Muscle layer of duodenum (tissue), 2 donors: ENCODE results near the gene CDK19.

Experiments
- H3K27ac ChIP-seq: one replicate; pipeline ENCODE4 v1.7.0; 2013; ENCODE audit warnings: mild to moderate bottlenecking, low read length
- H3K27me3 ChIP-seq: one replicate; pipeline ENCODE4 v1.7.0; 2013; ENCODE audit warnings: low read depth, mild to moderate bottlenecking, control low read depth, low read length
- H3K36me3 ChIP-seq, 2 donors: one replicate each; pipeline ENCODE4 v1.7.0; 2013; ENCODE audit warnings: low read length in 2 of 2, control low read depth in 1 of 2, mild to moderate bottlenecking in 1 of 2; ENCODE audit not compliant: insufficient read depth in 2 of 2, control insufficient read depth in 1 of 2
- H3K4me1 ChIP-seq, 2 donors: one replicate each; pipeline ENCODE4 v1.7.0; 2013; ENCODE audit warnings: low read length in 2 of 2, mild to moderate bottlenecking in 2 of 2, control low read depth in 1 of 2, moderate library complexity in 1 of 2; ENCODE audit not compliant: insufficient read depth in 2 of 2, control insufficient read depth in 1 of 2
- H3K4me3 ChIP-seq, 2 donors: one replicate each; pipeline ENCODE4 v1.7.0; 2013; ENCODE audit warnings: low read length in 2 of 2, low read depth in 1 of 2, mild to moderate bottlenecking in 1 of 2
- H3K9me3 ChIP-seq, 2 donors: one replicate each; pipeline ENCODE4 v1.7.0; 2013; ENCODE audit warnings: low read length in 2 of 2, control low read depth in 1 of 2, mild to moderate bottlenecking in 1 of 2; ENCODE audit not compliant: control insufficient read depth in 1 of 2
- donor health status: healthy.

The CDK19 gene

DNA sequence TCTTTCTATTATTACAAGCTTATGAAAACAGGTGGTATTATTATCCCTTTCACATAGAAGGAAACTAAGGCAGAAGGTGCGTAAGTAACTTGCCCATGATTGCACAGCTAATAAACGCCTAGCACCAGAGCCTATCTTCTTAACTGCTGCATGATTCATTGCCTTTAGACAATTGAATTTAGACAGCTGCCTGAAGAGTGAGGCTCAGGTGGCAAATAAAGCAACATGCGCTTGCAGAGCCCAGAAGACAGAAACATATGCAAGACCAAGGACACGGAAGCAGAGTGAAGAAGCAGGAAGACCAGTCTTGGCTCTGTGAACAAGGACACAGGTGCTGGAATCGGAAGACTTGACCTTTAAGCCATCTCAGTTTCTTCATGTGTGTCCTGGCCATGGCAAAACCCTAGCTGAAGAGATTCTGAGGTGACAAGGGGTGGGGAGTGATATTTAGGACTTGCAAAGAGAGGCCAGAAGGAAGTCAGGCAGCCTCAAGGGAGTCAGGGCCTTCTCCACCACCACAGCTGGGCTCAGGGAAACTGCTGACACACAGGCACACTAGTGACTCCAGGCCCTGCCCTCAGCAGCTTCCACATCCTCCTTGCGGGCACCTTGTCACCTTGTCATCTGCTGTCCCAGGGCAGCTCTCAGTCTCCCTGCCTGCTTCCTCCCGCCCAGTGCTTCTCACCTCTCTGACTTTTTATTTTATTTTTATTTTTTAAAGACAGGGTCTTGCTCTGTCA lies 247.1 kb downstream of the CDK19 start:
- H3K27ac ChIP-seq: no peak overlapping the region
- H3K4me3 ChIP-seq: no peak overlapping the region
- no peaks in the 10 kb centered on the region for H3K9me3 ChIP-seq
- H3K4me1 ChIP-seq: no peaks in the 10 kb centered on the region
- H3K36me3 ChIP-seq: no peaks in the 10 kb centered on the region
- no peaks in the 10 kb centered on the region for H3K27me3 ChIP-seq

DNA sequence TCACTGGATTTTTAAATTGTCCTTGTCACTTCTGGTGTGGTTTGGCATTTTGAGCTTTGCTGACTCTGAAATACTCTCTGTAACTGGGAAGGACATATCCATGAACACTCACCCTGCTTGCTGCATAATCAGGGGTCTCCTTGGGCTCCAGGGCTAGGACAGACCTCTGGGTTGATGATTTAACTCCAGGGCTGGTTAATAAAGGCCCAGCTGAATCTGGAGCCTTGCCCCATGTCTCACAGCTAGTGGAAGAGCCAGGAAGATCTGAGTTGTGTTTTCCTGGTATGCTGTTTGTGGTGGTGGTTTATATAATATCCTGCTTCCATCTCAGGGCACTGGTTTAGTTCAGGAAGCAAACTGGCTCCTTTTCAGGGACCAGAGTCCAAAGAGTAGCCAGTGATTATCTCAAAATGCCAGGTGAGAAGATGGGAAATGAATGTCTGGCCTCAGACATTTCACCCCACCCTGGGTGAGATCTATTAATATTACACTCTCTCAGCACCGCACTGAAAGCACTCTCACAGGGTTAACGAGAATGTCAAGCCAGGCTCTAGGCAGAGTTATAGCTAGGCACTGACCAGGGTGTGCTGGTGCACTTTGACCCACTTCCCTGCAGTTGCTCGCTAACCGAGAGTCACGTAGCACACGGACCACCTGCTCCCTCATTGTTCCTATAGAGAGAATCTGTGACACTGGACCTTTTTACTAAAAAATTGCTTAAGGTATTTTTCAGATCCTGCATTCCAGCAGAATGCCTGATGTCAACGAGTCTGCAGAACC lies 248.7 kb downstream of the CDK19 start:
- Histone ChIP-seq H3K9me3 (no peaks in the 10 kb centered on the region), H3K27ac (peak overlapping the region; percentile 31), H3K4me3 (no peak overlapping the region), H3K36me3 (no peaks in the 10 kb centered on the region), H3K4me1 (no peaks in the 10 kb centered on the region), H3K27me3 (no peaks in the 10 kb centered on the region)

DNA sequence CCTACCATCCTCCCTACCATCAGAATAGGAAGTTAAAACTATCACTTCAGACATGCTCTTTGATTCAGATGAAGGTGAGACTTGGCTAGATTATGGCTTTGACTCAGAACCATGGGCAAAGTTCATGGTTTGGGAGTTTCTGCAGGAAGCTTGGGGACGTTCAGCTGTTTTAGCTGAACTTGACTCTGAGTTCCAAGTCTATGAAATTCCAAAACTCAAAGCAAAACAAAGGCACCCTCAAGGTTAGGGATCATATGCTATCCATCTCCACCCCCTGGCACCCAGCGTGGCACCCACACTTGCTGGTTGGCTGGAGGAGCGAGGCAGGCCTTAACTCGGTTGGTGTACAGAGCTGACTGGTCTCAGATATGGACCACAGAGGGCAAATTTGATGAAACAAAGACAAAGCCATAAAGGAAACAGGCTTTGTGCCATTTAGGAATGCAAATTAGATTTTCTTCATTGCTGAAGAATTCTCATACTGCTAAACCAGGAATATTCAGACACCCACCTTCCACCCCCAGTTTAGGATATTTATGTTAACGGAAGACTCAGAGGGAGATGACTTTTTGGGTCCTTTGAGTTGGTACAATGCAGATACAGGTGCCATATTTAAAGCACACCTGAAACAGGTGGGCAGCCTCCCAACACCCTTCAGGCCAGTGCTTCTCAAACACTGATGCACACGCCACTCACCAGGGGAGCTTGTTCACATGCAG lies 250.4 kb downstream of the CDK19 start:
- Histone ChIP-seq H3K27me3 (no peaks in the 10 kb centered on the region), H3K4me3 (no peak overlapping the region), H3K27ac (no peak overlapping the region), H3K4me1 (no peaks in the 10 kb centered on the region), H3K36me3 (no peaks in the 10 kb centered on the region), H3K9me3 (no peaks in the 10 kb centered on the region)

DNA sequence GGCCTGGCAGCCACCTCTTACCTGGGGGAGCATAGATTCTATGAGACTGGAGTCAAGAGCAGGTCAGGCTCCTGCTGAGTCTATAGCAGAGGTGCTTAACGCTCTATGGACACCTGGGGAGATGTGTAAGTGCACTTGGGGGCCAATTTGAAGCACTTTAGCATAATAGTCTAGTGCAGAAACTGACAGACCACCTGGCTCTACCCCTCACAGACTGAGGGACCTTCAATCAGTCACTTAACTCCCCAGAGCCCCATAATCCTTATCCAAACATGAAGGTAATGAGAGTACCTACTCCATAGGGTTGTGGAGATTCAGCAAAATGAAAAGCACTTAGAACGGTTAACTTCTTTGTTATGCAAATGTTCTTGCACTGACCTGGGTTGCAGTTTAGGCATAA lies 251.6 kb downstream of the CDK19 start:
- H3K27ac ChIP-seq: no peak overlapping the region
- no peaks in the 10 kb centered on the region for H3K36me3 ChIP-seq
- no peaks in the 10 kb centered on the region for H3K4me1 ChIP-seq
- no peaks in the 10 kb centered on the region for H3K9me3 ChIP-seq
- H3K27me3 ChIP-seq: no peaks in the 10 kb centered on the region
- no peak overlapping the region for H3K4me3 ChIP-seq

DNA sequence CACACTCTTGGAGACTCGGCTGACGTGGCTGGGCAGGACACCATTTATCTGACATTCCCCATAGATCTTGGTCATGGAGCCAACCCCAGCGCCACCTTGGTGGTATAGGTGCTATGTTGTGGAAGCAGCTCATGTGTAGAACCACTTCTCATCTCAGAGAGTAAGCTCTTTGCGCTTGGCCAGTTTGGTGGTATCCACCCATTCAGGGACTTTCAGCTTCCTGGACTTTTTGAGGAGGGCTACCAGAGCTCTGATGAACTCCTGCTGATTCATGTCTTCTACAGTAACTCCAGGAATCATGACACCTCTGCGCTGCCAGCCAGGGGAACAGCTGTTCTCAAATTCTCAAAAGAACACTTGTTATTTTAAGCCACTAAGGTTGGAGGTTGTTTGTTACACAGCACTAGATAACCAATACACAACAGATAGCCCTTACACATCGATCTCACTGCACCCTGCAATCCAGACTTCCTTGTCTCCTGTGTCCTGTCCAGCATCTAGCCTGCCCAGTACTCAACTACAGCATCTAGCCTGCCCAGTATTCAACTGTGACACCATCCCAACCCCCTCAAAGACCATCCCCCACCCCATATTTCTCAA lies 252.9 kb downstream of the CDK19 start:
- H3K4me3 ChIP-seq: no peak overlapping the region
- H3K4me1 ChIP-seq: no peaks in the 10 kb centered on the region
- no peak overlapping the region for H3K27ac ChIP-seq
- H3K36me3 ChIP-seq: no peaks in the 10 kb centered on the region
- H3K9me3 ChIP-seq: no peaks in the 10 kb centered on the region
- H3K27me3 ChIP-seq: no peaks in the 10 kb centered on the region

DNA sequence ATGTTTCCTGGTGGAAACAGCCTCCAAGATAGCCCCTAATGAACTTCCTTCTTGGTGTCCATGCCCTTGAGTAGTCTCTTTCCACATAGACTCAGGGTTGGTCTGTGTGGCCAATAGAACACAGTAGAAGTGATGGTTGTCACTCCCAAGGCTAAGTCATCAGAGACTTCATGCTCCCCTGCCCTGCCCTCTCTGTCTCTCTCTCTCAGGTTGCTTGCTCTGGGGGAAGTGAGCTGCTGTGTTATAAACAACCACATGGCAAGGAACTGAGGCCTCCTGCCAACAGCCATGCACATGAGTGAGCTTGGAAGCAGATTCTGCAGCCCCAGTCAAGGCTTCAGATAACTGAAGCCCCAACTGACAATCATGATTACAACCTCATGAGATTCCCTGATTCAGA lies 253.6 kb downstream of the CDK19 start:
- H3K4me1 ChIP-seq: no peaks in the 10 kb centered on the region

DNA sequence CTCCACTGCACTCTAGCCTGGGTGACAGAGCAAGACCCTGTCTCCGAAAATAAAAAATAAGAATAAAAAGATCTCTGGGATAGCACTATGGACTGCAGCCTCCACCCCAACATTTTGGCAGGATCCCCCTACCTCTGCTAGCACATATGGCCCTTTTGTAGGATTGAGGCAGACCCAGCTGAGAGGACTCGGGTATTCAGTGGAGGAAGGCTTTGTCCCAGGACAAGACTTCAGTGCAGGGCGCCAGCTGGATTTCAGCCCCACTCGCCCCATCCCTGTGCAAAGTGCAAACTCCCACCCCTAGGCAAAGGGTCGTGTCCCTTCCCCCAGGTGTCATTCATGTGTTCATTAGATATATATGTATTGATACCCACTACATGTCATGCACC lies 254.3 kb downstream of the CDK19 start:
- Histone ChIP-seq H3K36me3 (no peaks in the 10 kb centered on the region), H3K4me3 (no peak overlapping the region), H3K27ac (no peak overlapping the region), H3K27me3 (no peaks in the 10 kb centered on the region), H3K4me1 (no peaks in the 10 kb centered on the region), H3K9me3 (no peaks in the 10 kb centered on the region)

More for the DNA sequence above, 253.6 kb downstream of the CDK19 start:
- H3K27ac ChIP-seq: no peak overlapping the region
- H3K4me3 ChIP-seq: no peak overlapping the region
- H3K9me3 ChIP-seq: no peaks in the 10 kb centered on the region
- H3K27me3 ChIP-seq: no peaks in the 10 kb centered on the region
- no peaks in the 10 kb centered on the region for H3K36me3 ChIP-seq

DNA sequence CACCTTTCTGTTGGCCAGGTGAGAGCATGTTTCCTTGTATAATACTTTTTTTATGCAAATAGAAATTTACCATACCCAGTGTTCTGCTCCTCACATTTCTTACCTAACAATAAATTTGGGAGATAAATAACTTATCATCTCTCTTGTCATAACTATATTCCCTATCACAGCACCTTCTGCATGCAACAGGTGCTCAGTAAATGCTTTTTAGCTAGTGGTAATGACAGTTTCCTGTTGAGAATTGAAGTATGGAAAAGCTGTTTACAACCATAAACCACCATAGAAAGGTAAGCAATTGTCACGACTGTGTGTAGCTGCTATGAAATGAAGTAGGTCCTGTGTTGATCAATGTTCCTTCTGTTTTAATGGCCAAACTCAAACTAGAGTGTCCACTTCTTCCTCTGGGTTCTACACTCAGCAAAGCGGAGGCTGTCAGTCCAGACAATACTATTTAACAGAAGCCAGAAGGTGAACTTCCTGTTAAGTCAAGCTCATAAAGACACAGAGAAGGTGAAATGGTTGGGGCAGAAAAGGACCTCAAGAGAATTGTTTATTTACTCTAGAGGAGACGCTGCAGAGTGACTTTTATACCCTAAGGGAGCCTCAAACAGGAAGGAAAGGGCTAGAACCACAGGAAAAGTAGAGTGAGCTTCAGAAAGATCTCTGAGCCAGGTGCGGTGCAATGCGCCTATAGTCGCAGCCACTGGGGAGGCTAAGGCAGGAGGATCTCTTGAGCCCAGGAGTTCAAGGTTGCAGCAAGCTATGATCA lies 254.8 kb downstream of the CDK19 start:
- Histone ChIP-seq H3K9me3 (no peaks in the 10 kb centered on the region), H3K27me3 (no peaks in the 10 kb centered on the region), H3K36me3 (no peaks in the 10 kb centered on the region), H3K27ac (no peak overlapping the region), H3K4me1 (no peaks in the 10 kb centered on the region), H3K4me3 (no peak overlapping the region)
